SH-SY5Y (cell line): ENCODE results near the gene BTBD9.

Experiments
- GATA2 ChIP-seq: IDR thresholded peaks from 2 replicates; pipeline ENCODE4 v1.6.1; 2011; ENCODE audit warnings: mild to moderate bottlenecking, low read depth, low read length
- GATA3 ChIP-seq: IDR thresholded peaks from 2 replicates; pipeline ENCODE4 v1.6.1; 2011; ENCODE audit warnings: low read depth, mild to moderate bottlenecking, low read length, moderate library complexity

GRCh38 chr6:38483526-38483925 is 156.2 kb downstream of the BTBD9 start:
- no peak for TF ChIP-seq GATA3
- no peak for TF ChIP-seq GATA2
